ENCODE results near the gene COL5A2.

Gene COL5A2

GRCh38 chr2:189095101-189095500 lies 84.5 kb downstream of the COL5A2 start:
- no peak for DNase-seq

- no peak for DNase-seq
These were observed 86.6 kb downstream of the COL5A2 start for GRCh38 chr2:189092936-189093335.

- no peak for DNase-seq
These were observed 88.3 kb downstream of the COL5A2 start for GRCh38 chr2:189091253-189091652.

GRCh38 chr2:189088591-189089205 lies 90.9 kb downstream of the COL5A2 start:
- no peak for DNase-seq

GRCh38 chr2:189086710-189087109 lies 92.9 kb downstream of the COL5A2 start:
- no peak for DNase-seq

GRCh38 chr2:189086250-189086649 lies 93.3 kb downstream of the COL5A2 start:
- DNase-seq, result no peak

GRCh38 chr2:189083606-189084005 lies 96.0 kb downstream of the COL5A2 start:
- no peak for DNase-seq

- DNase-seq, result no peak
These were observed 96.5 kb downstream of the COL5A2 start for GRCh38 chr2:189083106-189083505.

- DNase-seq, result no peak
These were observed 97.1 kb downstream of the COL5A2 start for GRCh38 chr2:189082376-189082975.

GRCh38 chr2:189076572-189076971 lies 103.0 kb downstream of the COL5A2 start:
- no peak for DNase-seq

- DNase-seq, result no peak
These were observed 103.4 kb downstream of the COL5A2 start for GRCh38 chr2:189076120-189076519.

- DNase-seq, result no peak
These were observed 105.1 kb downstream of the COL5A2 start for GRCh38 chr2:189074506-189074905.

- DNase-seq, result no peak
These were observed 107.5 kb downstream of the COL5A2 start for GRCh38 chr2:189072036-189072435.

- no peak for DNase-seq
These were observed 109.5 kb downstream of the COL5A2 start for GRCh38 chr2:189069855-189070619.

- no peak for DNase-seq
These were observed 113.5 kb downstream of the COL5A2 start for GRCh38 chr2:189066037-189066436.

- no peak for DNase-seq
These were observed 119.4 kb downstream of the COL5A2 start for GRCh38 chr2:189060096-189060642.

GRCh38 chr2:189057316-189057715 lies 122.2 kb downstream of the COL5A2 start:
- no peak for DNase-seq

GRCh38 chr2:189056200-189057106 lies 123.1 kb downstream of the COL5A2 start:
- DNase-seq, result no peak

- no peak for DNase-seq
These were observed 129.3 kb downstream of the COL5A2 start for GRCh38 chr2:189050165-189050712.

GRCh38 chr2:189049709-189050164 lies 129.8 kb downstream of the COL5A2 start:
- DNase-seq, result no peak

- no peak for DNase-seq
These were observed 131.4 kb downstream of the COL5A2 start for GRCh38 chr2:189048189-189048588.

- DNase-seq, result no peak
These were observed 132.2 kb downstream of the COL5A2 start for GRCh38 chr2:189047171-189047888.
